ENCODE measurements around the gene SCPEP1.
A peak's percentile ranks its signal among the peaks of the same experiment; 100 is the strongest.

SCPEP1 gene

GRCh38 chr17:57044976-57045867, 67.3 kb downstream of the SCPEP1 start:
- no peak for DNase-seq

DNA sequence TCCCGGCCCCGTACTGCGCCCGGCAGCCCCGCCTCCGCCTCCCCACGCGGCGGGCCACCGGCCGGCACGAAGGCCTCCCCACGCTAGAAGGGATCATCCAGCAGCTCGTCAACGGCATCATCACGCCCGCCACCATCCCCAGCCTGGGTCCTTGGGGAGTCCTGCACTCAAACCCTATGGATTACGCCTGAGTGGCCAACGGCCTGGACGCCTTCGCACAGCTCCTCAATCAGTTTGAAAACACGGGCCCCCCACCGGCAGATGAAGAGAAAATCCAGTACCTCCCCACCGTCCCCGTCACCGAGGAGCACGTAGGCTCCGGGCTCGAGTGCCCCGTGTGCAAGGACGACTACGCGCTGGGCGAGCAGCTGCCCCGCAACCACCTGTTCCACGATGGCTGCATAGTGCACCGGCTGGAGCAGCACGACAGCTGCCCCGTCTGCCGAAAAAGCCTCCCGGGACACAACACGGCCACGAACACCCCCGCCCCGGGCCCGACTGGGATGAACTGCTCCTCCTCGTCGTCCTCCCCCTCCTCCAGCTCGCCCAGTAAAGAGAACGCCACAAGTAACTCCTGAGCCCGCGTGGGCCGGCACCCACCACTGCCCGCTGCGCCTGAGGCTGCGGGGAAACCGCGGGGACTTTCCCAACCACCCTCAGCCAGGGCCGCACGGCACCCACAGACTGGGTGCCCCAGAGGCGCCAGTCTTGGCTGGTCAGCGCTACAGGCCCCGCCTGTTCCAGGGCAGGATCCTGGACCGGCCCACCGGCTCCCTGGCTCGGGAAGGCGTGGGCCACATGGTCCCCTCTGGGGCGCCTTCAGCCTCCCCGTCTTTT, 68.2 kb downstream of the SCPEP1 start:
- DNase-seq = peak in 1 of 2 donors; percentile 29

DNA sequence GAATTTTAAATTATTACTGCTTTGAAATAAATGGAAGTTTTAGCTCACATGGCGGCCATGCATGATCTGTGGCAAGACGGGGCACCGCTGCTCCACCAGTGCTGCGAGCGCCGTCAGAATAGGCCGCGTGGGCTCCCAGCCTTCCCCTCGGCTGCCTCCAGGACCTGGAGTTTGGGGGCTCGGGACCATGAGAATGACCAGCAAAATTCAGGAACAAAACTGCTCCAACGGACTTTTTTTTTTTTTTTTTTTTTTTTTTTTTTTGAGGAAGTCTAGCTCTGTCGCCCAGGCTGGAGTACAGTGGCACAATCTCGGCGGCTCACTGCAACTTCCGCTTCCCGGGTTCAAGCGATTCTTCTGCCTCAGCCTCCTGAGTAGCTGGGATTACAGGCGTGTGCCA, 68.8 kb downstream of the SCPEP1 start:
- DNase-seq = peak in 1 of 2 donors; percentile 28

DNA sequence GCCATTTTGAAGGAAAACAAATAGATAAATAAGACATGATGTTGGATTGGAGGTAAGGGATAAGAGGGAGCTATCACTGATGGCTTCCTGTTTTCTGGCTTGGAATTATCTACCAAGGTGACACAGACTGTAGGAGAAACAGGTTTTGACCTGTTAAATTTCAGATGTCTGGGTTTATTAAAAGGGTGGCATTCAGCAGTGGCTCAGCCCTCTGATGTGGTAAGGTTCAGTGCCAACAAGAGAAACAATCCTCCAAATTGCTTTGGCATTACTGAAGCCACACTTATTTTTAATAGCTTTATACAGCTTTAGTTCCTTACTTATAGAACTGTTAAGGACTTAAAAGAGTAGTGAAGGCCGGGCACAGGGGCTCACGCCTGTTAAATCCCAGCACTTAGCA, 70.2 kb downstream of the SCPEP1 start:
- DNase-seq = no peak

GRCh38 chr17:57050306-57050705, 72.4 kb downstream of the SCPEP1 start:
- no peak for DNase-seq

DNA sequence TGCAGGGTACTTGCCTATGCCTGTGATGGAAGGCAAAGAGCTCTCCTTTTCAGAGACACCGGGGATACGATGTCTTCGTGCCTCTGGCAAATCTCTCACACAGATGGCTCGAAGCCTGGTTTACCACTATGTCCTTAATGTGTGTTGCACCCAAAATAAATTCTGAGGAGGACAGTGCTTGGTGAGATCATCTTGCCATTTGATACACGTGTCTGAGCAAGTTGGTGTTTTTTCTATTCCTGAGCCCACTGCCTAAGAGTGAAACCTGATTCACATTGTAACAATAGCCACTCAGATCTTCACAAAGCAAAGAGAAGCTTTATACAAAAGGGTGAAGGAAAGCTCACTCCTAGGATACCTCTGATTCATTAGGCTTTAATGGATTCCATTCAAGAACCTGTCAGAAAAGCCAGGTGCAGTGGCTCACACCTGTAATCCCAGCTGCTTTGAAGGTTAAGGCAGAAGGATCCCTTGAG, 74.0 kb downstream of the SCPEP1 start:
- no peak for DNase-seq
